Large intestine (tissue), 3 donors: ENCODE measurements around the gene MYOM3. TPM values are rescaled to one million over a fixed set of nuclear protein-coding genes. Genes with fewer than 3 reads are reported as not detected.

ENCODE experiments used
- DNase-seq, 2 donors: peaks; one replicate each; pipeline versions ENCODE4 v3.0.0 to v3.0.0-alpha.2; 2013
- H3K27ac ChIP-seq: one replicate; pipeline ENCODE4 v1.5.1; 2013; ENCODE audit warnings: low read length
- H3K27me3 ChIP-seq: 2 replicates; pipeline ENCODE4 v1.6.1; 2013; ENCODE audit warnings: low read length; ENCODE audit not compliant: control insufficient read depth, insufficient read depth
- H3K36me3 ChIP-seq: 2 replicates; pipeline ENCODE4 v1.6.1; 2013; ENCODE audit warnings: low read length; ENCODE audit not compliant: control insufficient read depth, insufficient read depth
- H3K4me1 ChIP-seq: one replicate; pipeline ENCODE4 v1.6.1; 2013; ENCODE audit warnings: low read length; ENCODE audit not compliant: control insufficient read depth, insufficient read depth
- H3K4me3 ChIP-seq: one replicate; pipeline ENCODE4 v1.5.1; 2013; ENCODE audit warnings: low read length
- H3K9me3 ChIP-seq: one replicate; pipeline ENCODE4 v1.6.1; 2013; ENCODE audit warnings: mild to moderate bottlenecking, low read depth, low read length, moderate library complexity; ENCODE audit not compliant: control insufficient read depth
- WGBS: methylation state at CpG from one replicate; pipeline ENCODE4 v1.1.5; 2013; ENCODE audit warnings: low lambda C conversion rate; ENCODE audit not compliant: insufficient coverage; 5-methylcytosine and 5-hydroxymethylcytosine counted together
- polyA plus RNA-seq: library from polyadenylated mRNA; unstranded; fragments of 120-200 nt; gene quantifications from one replicate; pipeline ENCODE4 v1.2.1, GENCODE V29; 2013

The MYOM3 gene
- polyA plus RNA-seq, 1 donor = 69.5 TPM

- Histone ChIP-seq H3K4me1 (peaks cover 18% of the 10 kb centered on the region), H3K36me3 (peaks cover 73% of the 10 kb centered on the region), H3K27me3 (no peaks in the 10 kb centered on the region), H3K4me3 (no peak overlapping the region), H3K27ac (no peak overlapping the region), H3K9me3 (no peaks in the 10 kb centered on the region)
- whole genome bisulfite sequencing = no CpG with 5 or more reads among the region's 2 CpGs
- no peak for DNase-seq
Observed at GRCh38 chr1:24124980-24125379, 13.0 kb upstream of the MYOM3 start.

- Histone ChIP-seq H3K27ac (no peak overlapping the region), H3K9me3 (no peaks in the 10 kb centered on the region), H3K36me3 (peaks cover 61% of the 10 kb centered on the region), H3K4me1 (peaks cover 31% of the 10 kb centered on the region), H3K4me3 (no peak overlapping the region), H3K27me3 (no peaks in the 10 kb centered on the region)
- WGBS = no CpG with 5 or more reads among the region's 6 CpGs
- DNase-seq = no peak
Observed at GRCh38 chr1:24123611-24124010, 11.7 kb upstream of the MYOM3 start.

GRCh38 chr1:24122776-24123175, 10.8 kb upstream of the MYOM3 start:
- H3K9me3 ChIP-seq = no peaks in the 10 kb centered on the region
- WGBS = no CpG with 5 or more reads among the region's 7 CpGs
- no peak overlapping the region for H3K4me3 ChIP-seq
- peaks cover 54% of the 10 kb centered on the region for H3K36me3 ChIP-seq
- H3K4me1 ChIP-seq = peaks cover 39% of the 10 kb centered on the region
- no peaks in the 10 kb centered on the region for H3K27me3 ChIP-seq
- no peak for DNase-seq
- H3K27ac ChIP-seq = no peak overlapping the region

GRCh38 chr1:24121406-24121805, 9.5 kb upstream of the MYOM3 start:
- DNase-seq = no peak
- Histone ChIP-seq H3K4me1 (peaks cover 53% of the 10 kb centered on the region), H3K4me3 (no peak overlapping the region), H3K27me3 (no peaks in the 10 kb centered on the region), H3K27ac (peak overlapping the region; percentile 99), H3K9me3 (no peaks in the 10 kb centered on the region), H3K36me3 (peaks cover 46% of the 10 kb centered on the region)
- no CpG with 5 or more reads among the region's 14 CpGs for WGBS

GRCh38 chr1:24120965-24121364, 9.0 kb upstream of the MYOM3 start:
- Histone ChIP-seq H3K27me3 (no peaks in the 10 kb centered on the region), H3K36me3 (peaks cover 41% of the 10 kb centered on the region), H3K4me3 (no peak overlapping the region), H3K4me1 (peaks cover 57% of the 10 kb centered on the region), H3K9me3 (no peaks in the 10 kb centered on the region), H3K27ac (peak overlapping the region; percentile 99)
- DNase-seq = no peak
- no CpG with 5 or more reads among the region's 3 CpGs for WGBS

- Histone ChIP-seq H3K27ac (peak overlapping the region; percentile 99), H3K4me1 (peaks cover 57% of the 10 kb centered on the region), H3K27me3 (no peaks in the 10 kb centered on the region), H3K9me3 (no peaks in the 10 kb centered on the region), H3K4me3 (no peak overlapping the region), H3K36me3 (peaks cover 34% of the 10 kb centered on the region)
- no CpG with 5 or more reads among the region's 17 CpGs for WGBS
- peak; percentile 97 to 99 for DNase-seq
Observed at GRCh38 chr1:24119859-24120756, 8.2 kb upstream of the MYOM3 start.

- no peak for DNase-seq
- peaks cover 63% of the 10 kb centered on the region for H3K4me1 ChIP-seq
- no peaks in the 10 kb centered on the region for H3K9me3 ChIP-seq
- H3K4me3 ChIP-seq = no peak overlapping the region
- peak overlapping the region; percentile 99 for H3K27ac ChIP-seq
- H3K36me3 ChIP-seq = peaks cover 27% of the 10 kb centered on the region
- no peaks in the 10 kb centered on the region for H3K27me3 ChIP-seq
- WGBS = 20% methylated on average over 1 of the region's 5 CpGs
Observed at GRCh38 chr1:24119489-24119858, 7.5 kb upstream of the MYOM3 start.

- WGBS = no CpG with 5 or more reads among the region's 8 CpGs
- Histone ChIP-seq H3K27me3 (no peaks in the 10 kb centered on the region), H3K4me3 (no peak overlapping the region), H3K4me1 (peaks cover 68% of the 10 kb centered on the region), H3K36me3 (peaks cover 19% of the 10 kb centered on the region), H3K9me3 (no peaks in the 10 kb centered on the region), H3K27ac (peak overlapping the region; percentile 99)
- peak; percentile 93 to 97 for DNase-seq
Observed at GRCh38 chr1:24118410-24119242, 6.7 kb upstream of the MYOM3 start.

GRCh38 chr1:24117722-24118409, 5.9 kb upstream of the MYOM3 start:
- Histone ChIP-seq H3K27me3 (no peaks in the 10 kb centered on the region), H3K27ac (peak overlapping the region; percentile 99), H3K9me3 (no peaks in the 10 kb centered on the region), H3K36me3 (peaks cover 13% of the 10 kb centered on the region), H3K4me3 (no peak overlapping the region), H3K4me1 (peaks cover 73% of the 10 kb centered on the region)
- peak; percentile 89 to 91 for DNase-seq
- no CpG with 5 or more reads among the region's 14 CpGs for WGBS

GRCh38 chr1:24117132-24117531, 5.2 kb upstream of the MYOM3 start:
- WGBS = no CpG with 5 or more reads among the region's 2 CpGs

More at GRCh38 chr1:24117132-24117531, 5.2 kb upstream of the MYOM3 start:
- Histone ChIP-seq H3K9me3 (no peaks in the 10 kb centered on the region), H3K27ac (peak overlapping the region; percentile 99), H3K4me3 (no peak overlapping the region), H3K4me1 (peaks cover 76% of the 10 kb centered on the region), H3K36me3 (peaks cover 13% of the 10 kb centered on the region), H3K27me3 (no peaks in the 10 kb centered on the region)
- DNase-seq = no peak
